ENCODE data around the gene TSHR. TPM values are rescaled to one million over a fixed set of nuclear protein-coding genes. Genes with fewer than 3 reads are reported as not detected.

TSHR gene
- total and polyA plus RNA-seq, 2 donors (not counting 3 experiments of a cell fraction or from before 2014, with no cell fraction given), result not detected

- ChIA-PET POLR2A (no interaction called here), CTCF (interaction anchor here (0.9 kb wide), 1 partner anchor 1997 kb away, joined by 4 read pairs; no protein-coding TSS in a partner anchor)
- DNase-seq (ENCODE audit: low read depth, low spot score) (no peak), FAIRE-seq (no peak)
- dilution Hi-C loops (cut with MboI; ENCODE audit: extremely low pct_ligation_motif_present, low sequenced_read_pairs) (no loop called here), intact Hi-C loops (cut with micrococcal nuclease) (no loop called here)
- BruUV-seq (replicated peaks), result no TSS peak
- Histone ChIP-seq H3K4me1 (ENCODE audit: control insufficient read depth, extremely low read depth, insufficient read depth, low read length) (no peaks in the 10 kb centered on the region), H2AFZ (ENCODE audit: low read depth, low read length) (no peak overlapping the region), H3K4me3 (replicated peaks in 1 of 3; ENCODE audit: insufficient read depth in 1 of 3, low read depth in 1 of 3, low read length in 3 of 3) (no peak overlapping the region), H3K4me2 (ENCODE audit: insufficient read depth, low read length) (no peak overlapping the region), H3K9ac (replicated peaks; ENCODE audit: extremely low read depth, insufficient read depth, low read length) (no peak overlapping the region), H3K27ac (ENCODE audit: insufficient read depth, low read depth, low read length) (no peak overlapping the region), H3K9me1 (replicated peaks; ENCODE audit: control insufficient read depth, extremely low read depth, insufficient read depth, low read length) (no peaks in the 10 kb centered on the region), H3K79me2 (ENCODE audit: control insufficient read depth, insufficient read depth, low read length) (peaks cover 12% of the 10 kb centered on the region), H3K9me3 (replicated peaks; ENCODE audit: control insufficient read depth, insufficient read depth, low read length) (no peaks in the 10 kb centered on the region), H4K20me1 (replicated peaks; ENCODE audit: control insufficient read depth, extremely low read depth, insufficient read depth, low read length) (no peaks in the 10 kb centered on the region), H3K27me3 (ENCODE audit: control insufficient read depth in 2 of 2, insufficient read depth in 2 of 2, low read length in 2 of 2) (no peaks in the 10 kb centered on the region), H3K36me3 (ENCODE audit: control insufficient read depth in 2 of 2, extremely low read depth in 1 of 2, insufficient read depth in 2 of 2, low read length in 2 of 2) (no peaks in the 10 kb centered on the region)
- TF ChIP-seq MYC (IDR thresholded peaks at IDR 0.05; ENCODE audit: low read depth, low read length), result no peak
- no peak for TF ChIP-seq JUN (IDR thresholded peaks at IDR 0.05; ENCODE audit: borderline replicate concordance, insufficient read depth, insufficient read length, low read depth)
Measured at GRCh38 chr14:80930095-80930494, 25.3 kb upstream of the TSHR start.

DNA sequence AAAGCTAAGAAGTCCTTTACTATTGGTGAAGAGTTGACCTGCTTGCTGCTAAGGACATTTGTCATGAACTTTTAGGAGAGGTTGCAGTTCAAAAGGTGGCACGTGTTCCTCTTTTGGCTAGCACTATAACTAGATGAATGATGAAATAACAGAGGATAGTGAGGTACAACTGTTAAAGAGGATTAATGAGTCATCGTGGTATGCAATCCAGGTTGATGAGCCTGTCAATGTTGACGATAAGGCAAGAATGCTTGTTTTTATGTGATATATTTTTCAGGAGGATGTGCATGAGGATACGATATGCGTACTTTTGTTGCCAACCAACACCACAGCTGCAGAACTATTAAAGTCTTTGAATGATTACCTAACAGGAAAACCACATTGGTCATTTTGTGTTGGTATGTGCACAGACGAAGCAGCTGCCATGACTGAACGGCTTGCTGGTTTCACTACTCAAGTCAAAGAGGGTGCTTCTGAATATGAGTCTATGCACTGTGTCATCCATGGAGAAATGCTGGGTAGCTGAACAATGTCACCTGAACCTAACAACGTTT lies 24.5 kb upstream of the TSHR start:
- ChIA-PET POLR2A (no interaction called here), CTCF (no interaction called here)
- Histone ChIP-seq H3K4me2 (ENCODE audit: insufficient read depth, low read length) (no peak overlapping the region), H3K79me2 (ENCODE audit: control insufficient read depth, insufficient read depth, low read length) (peaks cover 15% of the 10 kb centered on the region), H3K9me3 (replicated peaks; ENCODE audit: control insufficient read depth, insufficient read depth, low read length) (no peaks in the 10 kb centered on the region), H3K9ac (replicated peaks; ENCODE audit: extremely low read depth, insufficient read depth, low read length) (no peak overlapping the region), H3K4me3 (replicated peaks in 1 of 3; ENCODE audit: insufficient read depth in 1 of 3, low read depth in 1 of 3, low read length in 3 of 3) (no peak overlapping the region), H3K9me1 (replicated peaks; ENCODE audit: control insufficient read depth, extremely low read depth, insufficient read depth, low read length) (no peaks in the 10 kb centered on the region), H3K36me3 (ENCODE audit: control insufficient read depth in 2 of 2, extremely low read depth in 1 of 2, insufficient read depth in 2 of 2, low read length in 2 of 2) (no peaks in the 10 kb centered on the region), H3K4me1 (ENCODE audit: control insufficient read depth, extremely low read depth, insufficient read depth, low read length) (no peaks in the 10 kb centered on the region), H3K27me3 (ENCODE audit: control insufficient read depth in 2 of 2, insufficient read depth in 2 of 2, low read length in 2 of 2) (no peaks in the 10 kb centered on the region), H2AFZ (ENCODE audit: low read depth, low read length) (no peak overlapping the region), H3K27ac (ENCODE audit: insufficient read depth, low read depth, low read length) (no peak overlapping the region), H4K20me1 (replicated peaks; ENCODE audit: control insufficient read depth, extremely low read depth, insufficient read depth, low read length) (no peaks in the 10 kb centered on the region)
- intact Hi-C loops (cut with micrococcal nuclease), result no loop called here
- dilution Hi-C loops (cut with MboI; ENCODE audit: extremely low pct_ligation_motif_present, low sequenced_read_pairs), result no loop called here
- no TSS peak for BruUV-seq (replicated peaks)
- TF ChIP-seq FOS (IDR thresholded peaks at IDR 0.05; ENCODE audit: borderline replicate concordance, insufficient read depth, low read length) (peak; percentile 34), EZH2 (IDR thresholded peaks at IDR 0.05; ENCODE audit: borderline replicate concordance, low read depth, low read length, severe bottlenecking) (no peak)
- peak; percentile 8 for FAIRE-seq
- DNase-seq (ENCODE audit: low read depth, low spot score), result no peak
